CD4-positive, alpha-beta T cell treated with Interferon gamma for 1 hour (primary cell): ENCODE measurements around the gene KRT15.

Source experiments
- DNase-seq: peaks from one replicate; pipeline ENCODE4 v3.0.0-alpha.2; 2020

Gene KRT15

DNA sequence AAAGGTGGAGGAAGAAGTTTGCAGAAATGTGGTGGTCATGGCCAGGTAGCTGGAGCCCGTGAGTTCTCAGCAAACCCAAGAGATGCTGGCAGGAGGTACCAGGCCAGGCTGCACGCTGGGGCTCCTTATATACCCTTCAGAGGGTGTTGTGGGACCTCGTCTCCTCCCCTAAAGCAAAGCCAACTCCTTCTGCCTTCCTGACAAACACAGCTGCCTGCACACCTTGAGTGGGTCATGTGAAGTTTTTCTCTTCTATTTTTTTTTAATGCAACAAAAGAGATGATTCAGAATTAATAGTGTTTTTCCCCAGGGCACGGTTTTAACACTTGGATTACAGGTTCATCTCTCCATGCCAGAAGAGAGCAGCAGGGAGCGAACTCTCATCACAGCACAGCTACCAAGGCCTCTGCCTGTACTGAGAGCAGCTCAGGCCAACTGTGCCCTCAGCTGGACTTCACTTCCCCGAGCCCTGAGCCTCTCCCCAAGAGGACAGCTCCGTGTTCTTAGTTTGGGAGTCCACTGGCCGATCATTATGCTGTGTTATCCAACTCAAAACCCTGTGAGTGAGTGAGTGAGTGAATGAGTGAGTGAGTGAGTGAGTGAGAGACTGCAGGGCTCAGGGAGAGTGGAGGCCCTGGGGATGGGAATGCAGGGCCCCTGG is at the start of gene KRT15:
Gene KRT15, minus strand, starts transcription at position 102 of the 661 bp plus-strand sequence. Its CDS starts 63 bp downstream, at position 39.
- no peak for DNase-seq

DNA sequence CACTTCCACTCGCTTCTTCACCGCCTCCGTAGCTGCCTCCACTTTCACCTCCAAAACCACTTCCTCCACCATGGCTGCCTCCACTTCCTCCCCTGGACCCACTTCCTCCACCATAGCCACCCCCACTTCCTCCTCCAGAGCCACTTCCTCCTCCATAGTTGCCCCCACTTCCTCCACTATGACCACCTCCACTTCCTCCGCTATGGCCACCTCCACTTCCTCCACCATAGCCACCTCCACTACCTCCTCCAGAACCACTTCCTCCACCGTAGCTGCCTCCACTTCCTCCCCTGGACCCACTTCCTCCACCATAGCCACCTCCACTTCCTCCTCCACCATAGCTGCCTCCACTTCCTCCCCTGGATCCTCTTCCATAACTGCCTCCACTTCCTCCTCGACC is 48.6 kb upstream of the KRT15 start:
- peak; percentile 19 for DNase-seq

DNA sequence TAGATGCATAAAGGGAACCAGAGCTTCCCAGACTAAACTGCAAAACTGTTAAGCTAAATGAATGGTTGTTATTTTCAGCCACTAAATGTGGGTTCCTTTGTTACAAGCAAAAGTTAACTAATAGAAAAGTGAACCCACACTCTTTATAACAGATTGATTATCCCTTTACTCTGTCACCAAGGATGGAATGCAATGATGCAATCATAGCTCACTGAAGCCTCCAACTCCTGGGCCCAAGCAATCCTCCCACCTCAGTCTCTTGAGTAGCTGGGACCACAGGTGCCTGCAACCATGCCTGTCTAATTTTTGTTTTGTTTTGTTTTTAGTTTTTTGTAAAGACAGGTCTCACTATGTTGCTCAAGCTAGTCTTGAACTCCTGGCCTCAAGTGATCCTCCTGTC is 46.6 kb upstream of the KRT15 start:
- no peak for DNase-seq

DNA sequence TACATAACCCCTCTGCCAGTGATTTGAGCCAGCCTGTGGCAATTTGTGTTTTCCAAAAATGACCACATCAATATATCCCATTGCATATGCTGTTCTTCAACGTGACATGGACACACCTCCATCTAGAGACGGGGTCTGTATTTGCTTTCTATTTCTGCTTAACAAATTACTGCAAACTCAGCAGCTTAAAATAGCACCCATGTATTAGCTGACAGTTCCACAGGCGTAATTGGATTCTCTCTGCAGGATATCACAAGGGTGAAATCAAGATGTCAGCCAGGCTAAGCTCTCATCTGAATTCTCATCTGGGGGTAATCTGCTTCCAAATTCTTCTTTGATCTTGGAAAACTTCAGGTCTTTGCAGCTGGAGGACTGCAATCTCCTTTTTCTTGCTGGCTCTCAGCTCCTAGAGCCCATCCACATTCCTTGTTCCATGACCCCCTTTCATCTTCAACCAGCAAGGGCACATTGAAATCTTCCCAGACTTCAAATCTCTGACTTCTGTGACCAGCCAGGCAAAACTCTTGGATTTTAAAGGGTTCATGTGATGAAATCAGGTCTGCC is 45.0 kb upstream of the KRT15 start:
- DNase-seq: no peak

DNA sequence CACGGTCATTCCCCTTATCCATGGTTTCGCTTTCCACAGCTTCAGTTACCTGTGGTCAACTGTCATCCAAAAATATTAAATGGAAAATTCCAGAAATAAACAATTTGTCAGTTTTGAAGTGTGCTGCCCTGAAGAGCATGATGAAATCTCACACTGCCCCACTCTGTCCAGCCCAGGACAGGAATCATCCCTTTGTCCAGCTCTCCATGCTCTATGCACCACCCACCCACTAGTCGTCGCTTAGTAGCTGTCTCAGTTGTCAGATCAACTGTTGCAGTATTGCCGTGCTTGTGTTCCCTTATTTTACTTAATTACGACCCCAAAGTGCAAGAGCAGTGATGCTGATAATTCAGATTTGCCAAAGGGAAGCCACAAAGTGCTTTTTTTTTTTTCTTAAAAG is 42.9 kb upstream of the KRT15 start:
- DNase-seq: no peak

DNA sequence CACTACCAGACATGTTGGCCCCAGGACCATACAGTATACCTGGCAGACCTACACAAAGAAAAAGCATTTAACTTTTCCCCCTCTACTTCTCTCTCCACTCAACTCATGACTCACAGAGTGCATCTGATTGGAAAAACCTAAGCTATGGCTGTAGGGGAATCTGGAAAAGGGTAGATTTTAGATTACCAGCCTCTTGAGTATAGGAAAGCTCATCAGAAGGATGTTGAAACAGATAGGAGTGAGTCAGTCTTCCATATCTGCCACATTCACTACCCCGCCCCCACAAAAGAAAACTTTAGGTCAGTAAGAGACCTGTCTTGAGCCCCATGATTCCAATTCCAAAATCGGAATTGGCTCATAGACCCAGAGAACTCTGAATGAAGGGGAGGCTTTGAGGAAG is 40.9 kb upstream of the KRT15 start:
- DNase-seq: no peak

DNA sequence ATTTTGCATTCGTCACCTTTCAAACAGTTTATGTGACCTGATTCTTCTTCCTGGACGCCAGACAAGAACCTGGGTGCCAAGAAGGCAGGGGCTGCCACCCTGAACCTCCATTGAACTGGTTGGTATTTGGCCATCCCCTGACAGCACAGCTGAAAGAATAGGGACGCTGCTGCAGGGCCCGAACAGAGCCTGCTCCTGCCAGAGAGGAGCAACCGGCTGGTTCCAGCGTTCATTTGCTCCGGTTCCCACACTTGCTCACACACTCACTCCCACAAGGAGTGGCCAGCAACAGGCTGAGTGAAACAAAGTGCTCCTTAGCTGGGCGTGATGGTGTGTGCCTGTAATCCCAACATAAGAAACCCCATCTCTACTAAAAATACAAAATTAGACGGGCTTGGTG is 38.2 kb upstream of the KRT15 start:
- no peak for DNase-seq

DNA sequence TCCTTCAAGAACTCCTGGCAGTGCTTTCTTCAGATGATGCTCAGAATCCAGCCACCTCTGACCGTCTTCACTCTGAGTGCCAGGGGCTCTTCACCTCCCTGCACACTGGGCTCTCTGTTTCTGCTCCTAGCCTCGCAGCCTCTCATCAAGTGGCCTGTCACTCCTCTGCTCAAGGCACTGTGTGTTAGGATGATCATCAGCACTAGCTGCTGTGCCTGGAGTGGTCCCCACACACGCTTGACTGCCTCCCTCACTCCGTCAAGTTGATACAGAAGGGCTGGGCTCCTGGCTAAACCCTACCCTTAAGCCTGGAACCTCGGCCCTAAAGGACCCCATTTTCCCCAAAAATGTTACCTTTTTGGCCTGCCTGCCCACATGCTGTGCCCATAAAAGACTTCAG is 37.6 kb upstream of the KRT15 start:
- DNase-seq: no peak

DNA sequence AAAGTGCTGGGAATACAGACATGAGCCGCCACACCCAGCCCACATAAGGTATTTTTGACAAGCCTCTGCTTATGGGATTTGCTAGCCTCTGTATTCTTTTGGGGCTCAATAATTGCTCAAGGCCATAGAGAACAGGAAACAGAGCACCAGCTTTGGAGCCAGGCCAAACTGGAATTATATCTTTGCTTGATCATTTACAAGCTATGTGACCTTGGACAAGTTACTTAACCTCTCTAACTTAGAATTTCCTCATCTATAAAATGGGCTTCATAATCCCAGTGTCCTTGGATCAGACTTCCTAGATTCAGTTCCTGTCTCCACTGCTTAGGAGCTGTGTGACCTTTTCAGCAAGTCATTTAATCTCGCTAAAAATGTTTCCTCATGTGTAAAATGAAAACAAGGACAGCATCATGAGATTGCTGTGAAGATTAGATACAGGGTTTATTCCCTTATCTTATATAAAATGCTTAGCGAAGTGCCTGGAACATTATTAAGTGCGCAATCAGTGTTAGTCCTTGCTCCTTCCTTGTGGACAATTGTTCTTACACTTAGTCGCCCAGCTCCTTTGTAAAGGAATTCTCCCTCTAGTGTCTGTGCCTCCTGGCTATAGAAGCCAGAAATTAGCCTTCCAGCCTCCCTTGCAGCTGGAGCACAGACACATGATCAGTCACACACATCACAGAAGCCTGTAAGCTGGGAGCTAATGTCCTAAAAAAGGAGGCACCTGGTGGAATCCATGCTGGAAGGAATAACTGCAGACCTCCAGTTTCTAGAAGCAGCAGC is 36.6 kb upstream of the KRT15 start:
- no peak for DNase-seq

DNA sequence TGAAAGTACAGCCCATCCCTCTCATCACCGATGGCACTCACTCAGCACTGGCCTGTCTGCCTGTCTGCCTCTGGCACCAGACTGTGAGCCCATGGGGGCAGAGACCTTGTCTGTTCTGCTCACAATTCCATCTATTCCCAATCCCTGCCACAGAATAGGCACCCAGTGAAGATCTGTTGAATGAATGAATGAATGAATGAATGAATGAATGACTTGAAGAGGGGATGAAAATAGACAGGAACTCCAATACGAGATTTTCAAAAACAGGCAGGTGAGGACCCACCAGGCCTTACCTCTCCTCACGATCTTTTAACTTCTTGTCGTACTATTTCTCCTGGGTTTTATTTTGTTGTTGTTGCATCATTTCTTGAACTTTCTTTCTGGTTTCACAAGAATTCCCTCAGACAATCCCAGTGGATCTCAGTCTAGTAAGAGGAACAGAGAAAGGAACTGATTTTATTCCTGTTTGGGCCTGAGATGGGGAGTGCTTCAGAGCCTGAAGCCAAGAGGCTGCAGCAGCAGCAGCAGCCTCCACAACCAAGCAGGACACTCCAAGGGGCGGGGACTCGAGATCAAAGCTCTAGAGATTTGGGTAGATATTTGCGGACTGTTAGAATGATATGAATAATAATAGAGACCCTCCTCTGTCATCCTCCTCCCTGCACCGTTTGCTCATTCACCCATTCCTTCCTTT is 35.4 kb upstream of the KRT15 start:
- DNase-seq: no peak

DNA sequence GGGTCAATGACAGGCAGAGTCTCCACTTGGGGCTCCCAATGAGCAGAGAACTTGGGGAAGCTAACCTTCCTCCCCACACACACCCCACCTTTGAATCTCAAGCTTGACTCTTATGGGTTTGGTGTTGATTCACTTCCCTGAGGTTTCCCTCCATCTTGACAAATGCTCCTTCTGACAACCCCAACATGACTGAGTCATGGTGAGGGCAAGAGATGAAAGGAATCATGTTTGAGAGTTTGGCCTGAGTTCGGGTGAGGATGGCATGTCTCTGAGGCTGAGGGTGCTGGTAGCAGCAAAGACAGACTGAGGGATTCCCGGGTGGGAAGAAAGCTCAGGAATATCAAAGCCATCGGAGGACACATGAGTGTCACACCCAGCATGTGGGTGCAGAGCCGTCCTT is 34.5 kb upstream of the KRT15 start:
- no peak for DNase-seq

DNA sequence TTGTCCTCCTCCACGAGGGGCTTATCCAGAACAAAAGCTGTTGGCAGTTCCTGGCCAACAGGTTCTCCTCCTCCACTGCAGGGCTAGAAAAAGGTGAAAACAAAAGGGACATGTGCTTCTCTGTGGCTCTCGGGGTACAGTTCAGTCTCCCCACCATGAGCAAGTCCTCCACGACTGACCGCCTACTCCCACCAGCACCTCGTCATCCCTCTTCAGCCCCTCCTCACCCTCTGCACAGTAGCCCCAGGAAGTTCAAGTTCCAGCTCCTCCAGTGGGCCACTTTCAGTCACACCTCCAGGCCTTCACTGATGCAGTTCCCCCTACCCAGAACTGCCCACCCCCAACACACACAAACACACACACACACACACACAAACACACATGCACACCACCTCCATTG is 33.8 kb upstream of the KRT15 start:
- no peak for DNase-seq

DNA sequence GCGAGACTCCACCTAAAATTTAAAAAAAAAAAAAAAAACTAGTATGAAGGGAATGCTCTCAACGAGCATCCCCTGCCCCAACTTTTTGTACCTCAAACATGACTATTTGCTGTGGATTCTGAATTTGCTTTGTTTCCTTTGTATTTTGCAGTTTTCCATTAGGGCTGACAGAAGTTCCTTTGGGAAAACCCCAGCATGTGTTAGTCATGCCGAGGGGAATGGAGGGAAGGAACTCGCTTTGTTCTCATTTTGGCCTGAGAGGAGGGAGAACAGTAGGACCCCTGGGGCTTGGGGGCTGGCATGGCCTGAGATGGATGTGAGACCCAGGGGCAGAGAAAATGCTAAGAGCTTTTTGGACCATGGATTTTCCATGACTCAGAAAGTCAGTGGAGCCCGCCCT is 32.7 kb upstream of the KRT15 start:
- no peak for DNase-seq

DNA sequence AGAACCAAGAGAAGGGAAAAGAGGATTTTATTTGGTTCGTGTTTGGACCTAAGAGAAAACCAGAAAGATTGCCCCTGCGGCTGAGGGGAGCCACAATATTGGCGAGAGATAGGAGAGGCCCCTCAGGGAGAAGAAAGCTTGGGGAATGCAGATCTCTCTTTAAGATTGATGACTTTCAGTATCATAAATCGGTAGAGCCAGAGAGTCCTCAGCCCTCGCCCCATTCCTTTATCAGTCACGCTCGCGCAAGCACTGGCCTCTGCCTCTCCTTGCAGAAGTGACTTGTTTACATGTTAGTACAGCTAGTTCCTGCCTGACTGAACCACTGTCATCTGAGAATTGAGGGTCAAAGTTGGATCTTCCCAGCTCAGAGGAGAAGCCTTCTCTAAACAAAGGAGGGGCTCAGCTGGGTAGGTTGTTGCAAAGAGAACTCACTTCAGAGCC is 30.9 kb upstream of the KRT15 start:
- DNase-seq: no peak

DNA sequence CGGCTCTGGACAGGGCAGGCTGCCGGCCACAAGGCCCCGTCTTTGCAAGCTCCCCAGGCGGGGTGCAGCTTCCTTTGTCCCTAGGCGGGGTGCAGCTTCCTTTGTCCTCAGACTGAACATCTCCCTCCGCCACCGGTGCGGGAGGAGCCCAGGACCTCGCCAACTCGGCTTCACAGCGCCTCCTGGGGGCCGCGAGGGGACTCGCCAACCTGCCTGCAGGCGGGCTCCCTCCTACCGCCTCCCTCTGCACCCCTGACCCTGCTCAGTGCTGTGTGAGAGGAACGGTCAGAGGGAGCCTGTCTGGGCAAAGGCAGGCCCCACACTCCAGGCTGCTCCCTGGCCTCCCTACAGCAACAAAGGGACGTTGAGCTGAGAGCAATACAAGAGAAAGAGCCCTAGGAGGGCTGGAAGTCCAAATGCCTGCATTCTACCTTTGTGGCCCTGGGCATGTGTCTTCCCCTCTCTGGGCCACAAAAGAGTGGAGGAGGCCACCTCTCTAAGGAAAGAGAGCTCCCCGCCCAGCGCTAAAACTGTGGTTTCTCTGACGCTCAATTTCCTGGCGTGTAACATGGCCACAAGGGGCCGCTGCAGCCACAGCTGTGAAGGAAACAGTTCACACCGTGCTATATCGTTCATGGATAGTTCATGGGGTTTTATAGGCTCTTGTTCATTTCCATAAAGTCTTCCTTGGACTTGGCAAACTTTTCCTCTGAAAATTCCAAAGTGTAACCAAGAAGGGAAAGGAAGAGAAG is 30.3 kb upstream of the KRT15 start:
- peak; percentile 77 for DNase-seq

DNA sequence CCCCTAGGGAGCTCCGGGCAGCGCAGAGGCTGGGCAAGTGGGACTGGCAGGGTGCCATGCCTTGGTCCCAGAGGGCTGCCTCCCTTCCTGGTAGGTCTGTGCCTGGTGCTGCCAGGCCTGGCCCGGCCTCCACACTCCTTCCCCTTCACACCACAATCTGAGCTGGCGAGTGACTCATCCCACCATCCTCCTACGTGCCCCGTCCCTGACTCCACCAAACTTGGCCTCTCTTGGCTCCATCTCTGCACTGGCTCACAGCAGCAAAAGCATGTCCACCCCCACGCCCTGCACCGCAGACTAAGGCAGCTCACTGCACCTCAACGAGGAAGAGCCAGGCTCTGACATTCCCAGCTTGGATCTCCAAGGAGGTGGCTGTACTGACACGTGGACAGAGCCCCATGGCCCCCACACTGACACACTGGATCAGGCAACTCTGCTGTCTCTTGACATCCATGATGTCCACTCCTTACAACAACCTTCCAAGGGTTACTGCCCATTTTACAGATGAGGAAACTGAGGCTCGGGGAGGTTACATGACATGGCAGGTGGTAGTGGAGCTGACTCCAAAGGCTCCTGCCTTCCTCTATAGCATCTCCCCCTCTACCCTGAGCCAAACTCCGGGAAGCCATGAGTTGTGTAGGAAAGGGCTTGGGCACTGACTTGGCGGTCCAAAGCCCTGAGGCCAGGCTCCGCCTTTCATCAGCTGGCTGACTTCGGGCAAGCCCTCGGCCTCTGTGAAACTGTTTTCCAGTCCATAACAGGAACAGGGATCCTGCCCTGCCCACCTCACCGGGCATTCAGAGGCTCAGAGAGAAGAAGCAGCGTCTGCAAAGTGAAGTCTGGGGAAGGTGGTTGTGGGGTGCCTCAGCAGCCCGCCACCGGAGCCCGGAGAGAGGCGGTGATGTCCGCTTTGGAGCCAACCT is 29.5 kb upstream of the KRT15 start:
- DNase-seq: peak; percentile 6

DNA sequence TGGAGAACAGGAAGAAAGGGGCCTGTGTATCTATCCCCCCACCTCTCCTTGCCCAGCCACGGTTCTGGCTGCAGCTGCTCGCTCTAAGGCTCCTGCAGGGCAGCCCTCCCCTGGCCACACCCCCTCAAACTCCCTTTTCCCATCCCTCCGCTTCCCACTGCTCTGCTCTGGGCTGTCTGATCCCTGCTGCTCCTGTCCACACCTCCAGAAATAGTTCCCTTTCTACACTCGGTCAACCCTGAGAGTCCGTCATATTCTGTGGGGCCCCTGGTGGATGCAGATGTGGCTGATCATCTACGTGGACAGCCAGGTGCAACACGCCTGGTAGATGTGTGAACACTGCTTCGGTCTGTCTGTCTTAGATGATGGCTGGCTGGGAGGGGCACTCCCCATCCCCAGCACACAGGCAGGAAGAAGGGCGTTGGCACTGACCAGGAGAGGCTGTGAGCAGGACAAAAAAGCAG is 28.7 kb upstream of the KRT15 start:
- no peak for DNase-seq

DNA sequence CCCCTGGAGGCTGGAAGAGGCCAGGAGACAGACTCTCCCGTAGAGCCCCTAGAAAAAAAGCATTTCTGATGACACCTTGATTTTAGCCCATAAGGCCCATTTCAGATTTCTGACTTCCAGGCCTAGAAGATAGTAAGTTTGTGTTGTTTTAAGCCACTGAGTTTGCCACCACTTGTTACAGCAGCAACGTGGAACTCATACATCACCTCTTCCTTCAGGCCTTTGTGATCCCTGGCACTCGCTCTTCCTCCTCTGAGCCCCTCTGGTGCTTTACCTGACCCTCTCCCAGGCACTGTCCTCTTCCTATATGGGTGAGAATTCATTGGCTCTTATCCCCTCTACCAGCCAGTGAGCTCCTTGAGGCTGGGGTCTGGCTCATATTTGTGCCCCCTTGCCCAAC is 28.1 kb upstream of the KRT15 start:
- DNase-seq: no peak

DNA sequence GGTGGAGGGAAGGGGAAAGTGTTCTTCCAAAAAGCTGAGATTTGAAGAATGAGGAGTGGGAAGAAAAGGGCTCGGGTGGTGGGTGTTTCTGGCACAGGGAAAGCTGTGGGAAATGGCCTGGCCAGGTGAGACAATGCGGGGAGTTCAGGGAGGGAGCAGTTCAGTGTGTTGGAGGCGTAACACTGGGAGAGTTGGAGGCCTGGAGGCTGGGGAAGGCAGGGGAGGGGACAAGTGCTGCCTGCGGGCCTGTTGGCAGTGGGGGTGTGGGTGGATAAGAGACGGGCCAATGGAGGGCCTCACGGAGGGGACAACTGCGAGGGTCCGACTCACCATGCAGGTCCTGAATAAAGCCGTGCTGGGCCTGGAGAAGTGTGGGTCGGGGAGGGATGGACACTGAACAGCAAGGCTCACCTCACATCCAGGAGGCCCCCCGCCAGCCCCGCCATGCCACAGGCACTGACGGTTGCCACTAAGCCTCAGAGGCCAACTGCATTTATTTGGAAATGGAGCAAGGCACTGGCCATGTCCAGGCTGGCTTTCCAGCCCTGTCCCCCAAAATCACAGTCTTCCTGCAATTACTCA is 27.2 kb upstream of the KRT15 start:
- DNase-seq: no peak

DNA sequence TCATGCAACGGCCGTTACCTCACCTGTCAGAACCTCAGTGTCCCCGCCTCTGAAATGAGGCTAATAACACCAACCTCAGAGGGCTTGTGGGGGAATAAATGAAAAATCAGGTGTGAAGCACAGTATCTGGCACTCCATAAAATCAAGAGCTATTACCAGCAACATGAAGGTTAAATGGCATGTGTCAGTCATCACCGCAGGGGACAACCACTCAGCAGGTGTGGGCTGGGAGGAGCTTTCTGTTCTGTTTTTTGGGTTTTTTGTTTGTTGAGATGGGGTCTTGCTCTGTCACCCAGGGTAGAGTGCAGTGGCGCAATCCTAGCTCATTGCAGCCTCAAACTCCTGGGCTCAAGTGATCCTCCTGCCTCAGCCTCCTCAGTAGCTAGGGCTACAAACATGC is 26.2 kb upstream of the KRT15 start:
- DNase-seq: no peak

DNA sequence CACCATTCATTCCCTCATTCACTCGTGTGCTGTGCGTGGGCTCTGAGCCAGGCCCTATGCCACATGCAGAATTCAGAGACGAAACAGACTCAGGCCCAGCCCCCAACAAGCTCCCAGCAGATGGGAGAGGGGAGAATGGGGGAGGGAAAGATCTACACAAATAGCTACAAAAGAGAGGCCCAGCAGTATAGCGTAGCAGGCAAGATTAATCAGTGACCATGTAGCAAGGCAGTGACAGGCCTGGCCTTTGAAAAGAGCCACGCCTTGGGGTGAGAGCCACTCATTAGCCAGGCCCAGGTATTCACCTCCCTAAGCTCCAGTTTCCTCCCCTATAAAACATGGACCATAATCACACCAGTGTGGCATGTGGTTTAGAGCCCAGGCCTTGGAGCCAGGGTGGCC is 25.8 kb upstream of the KRT15 start:
- DNase-seq: no peak
